GM12872 (cell line): ENCODE measurements around the gene IFIT5.

ENCODE experiments used
- CTCF ChIP-seq: IDR thresholded peaks from 3 replicates; pipeline ENCODE4 v1.5.1; 2011; ENCODE audit warnings: low read depth, mild to moderate bottlenecking, low read length, moderate library complexity; ENCODE audit not compliant: insufficient read depth

IFIT5 gene

GRCh38 chr10:89373916-89374711 is 40.3 kb upstream of the IFIT5 start:
- no peak for TF ChIP-seq CTCF

GRCh38 chr10:89374713-89375141 is 39.6 kb upstream of the IFIT5 start:
- TF ChIP-seq CTCF: no peak

GRCh38 chr10:89377705-89378637 is 36.4 kb upstream of the IFIT5 start, which contains the start of gene IFIT1B:
TSS of gene IFIT1B (plus strand) at chr10:89378056. CDS start at chr10:89378136, 80 bp downstream.
- TF ChIP-seq CTCF: no peak

- no peak for TF ChIP-seq CTCF
These were observed 35.3 kb upstream of the IFIT5 start for GRCh38 chr10:89379103-89379502.

- TF ChIP-seq CTCF: no peak
These were observed 31.6 kb upstream of the IFIT5 start for GRCh38 chr10:89382757-89383156.

GRCh38 chr10:89384474-89385340 is 29.7 kb upstream of the IFIT5 start:
- TF ChIP-seq CTCF: no peak
